ENCODE data around the gene FAM131A.
"Not testable (repeated sequence)": the region's sequence is repeated elsewhere in the genome, so short reads cannot be mapped to it uniquely, and the experiment has no call there.

The FAM131A gene

GRCh38 chr3:184339451-184340135 lies 2.2 kb downstream of the FAM131A start:
- DNase-seq (ENCODE audit: low read depth in 2 of 2), result not testable (repeated sequence)

GRCh38 chr3:184341925-184342324 lies 4.5 kb downstream of the FAM131A start:
- no peak for DNase-seq (ENCODE audit: low read depth in 2 of 2)

GRCh38 chr3:184343200-184343876 lies 5.9 kb downstream of the FAM131A start:
- no peak for DNase-seq (ENCODE audit: low read depth in 2 of 2)

- no peak for DNase-seq (ENCODE audit: low read depth in 2 of 2)
Measured at GRCh38 chr3:184344579-184345316, 7.3 kb downstream of the FAM131A start.

- DNase-seq (ENCODE audit: low read depth in 2 of 2), result no peak
Measured at GRCh38 chr3:184345317-184346144, 8.1 kb downstream of the FAM131A start.

GRCh38 chr3:184346480-184347190 lies 9.2 kb downstream of the FAM131A start:
- DNase-seq (ENCODE audit: low read depth in 2 of 2), result no peak

GRCh38 chr3:184347321-184348056 lies 10.1 kb downstream of the FAM131A start:
- DNase-seq (ENCODE audit: low read depth in 2 of 2), result no peak

- DNase-seq (ENCODE audit: low read depth in 2 of 2), result no peak
Measured at GRCh38 chr3:184348057-184348382, 10.6 kb downstream of the FAM131A start.

GRCh38 chr3:184349563-184350470 lies 12.4 kb downstream of the FAM131A start:
- no peak for DNase-seq (ENCODE audit: low read depth in 2 of 2)

GRCh38 chr3:184350618-184351017 lies 13.2 kb downstream of the FAM131A start:
- no peak for DNase-seq (ENCODE audit: low read depth in 2 of 2)

- no peak for DNase-seq (ENCODE audit: low read depth in 2 of 2)
Measured at GRCh38 chr3:184351511-184352148, 14.2 kb downstream of the FAM131A start.

GRCh38 chr3:184352149-184352785 lies 14.9 kb downstream of the FAM131A start:
- no peak for DNase-seq (ENCODE audit: low read depth in 2 of 2)

- DNase-seq (ENCODE audit: low read depth in 2 of 2), result no peak
Measured at GRCh38 chr3:184352897-184353545, 15.6 kb downstream of the FAM131A start.

GRCh38 chr3:184353546-184353941 lies 16.1 kb downstream of the FAM131A start:
- DNase-seq (ENCODE audit: low read depth in 2 of 2), result no peak

GRCh38 chr3:184354121-184354728 lies 16.8 kb downstream of the FAM131A start:
- DNase-seq (ENCODE audit: low read depth in 2 of 2), result peak; percentile 54 to 63

- DNase-seq (ENCODE audit: low read depth in 2 of 2), result no peak
Measured at GRCh38 chr3:184354754-184355153, 17.4 kb downstream of the FAM131A start.

GRCh38 chr3:184355261-184356040 lies 18.1 kb downstream of the FAM131A start:
- no peak for DNase-seq (ENCODE audit: low read depth in 2 of 2)

All from activated CD4-positive, alpha-beta T cell treated with anti-CD3 and anti-CD28 coated beads for 24 hours (primary cell).